Ascending aorta (tissue), 2 donors: ENCODE results near the gene INTU. TPM values are rescaled to one million over a fixed set of nuclear protein-coding genes. Genes with fewer than 3 reads are reported as not detected.
"Not testable (repeated sequence)": the region's sequence is repeated elsewhere in the genome, so short reads cannot be mapped to it uniquely, and the experiment has no call there.

Experiments used
- DNase-seq, 2 donors: peaks; one replicate each; pipeline ENCODE4 v3.0.0-alpha.2; 2019; ENCODE audit warnings: low spot score in 2 of 2
- H3K27ac ChIP-seq, 2 donors: fragments of 200-600 bp; sonication (generic); one replicate each; pipeline ENCODE4 v1.5.1; 2016 to 2017; ENCODE audit warnings: mild to moderate bottlenecking in 1 of 2
- H3K27me3 ChIP-seq: fragments of 200-600 bp; sonication (generic); one replicate; pipeline ENCODE4 v1.5.1; 2017
- H3K36me3 ChIP-seq, 2 donors: fragments of 200-600 bp; sonication (generic); one replicate each; pipeline ENCODE4 v1.5.1; 2016
- H3K4me1 ChIP-seq, 2 donors: fragments of 200-600 bp; sonication (generic); one replicate each; pipeline ENCODE4 v1.5.1; 2016 to 2017; ENCODE audit warnings: mild to moderate bottlenecking in 1 of 2
- H3K4me3 ChIP-seq, 2 donors: fragments of 200-600 bp; sonication (generic); one replicate each; pipeline ENCODE4 v1.5.1; 2016 to 2017; ENCODE audit warnings: mild to moderate bottlenecking in 1 of 2
- H3K9me3 ChIP-seq, 2 donors: fragments of 200-600 bp; sonication (generic); one replicate each; pipeline ENCODE4 v1.5.1; 2016
- intact Hi-C: fragments of 100-400 bp; cut with DNase I; formaldehyde crosslinking; loops from one replicate; pipeline ENCODE4 v1.15.1; 2023
- total RNA-seq: library from RNA; depleted of rRNA; stranded (reverse); fragments of >200 nt; gene quantifications from one replicate; pipeline ENCODE4 v1.1.0, GENCODE V29; 2016
- TF ChIP-seq, protein P1 (sequence below), 3 experiments: fragments of 200-600 bp in 2 of 3; fragments of 450-650 bp in 1 of 3; sonication (generic) in 2 of 3; IDR thresholded peaks; one replicate each; pipeline ENCODE4 v1.5.1; 2016 to 2019; ENCODE audit warnings: antibody characterized with exemption in 3 of 3, mild to moderate bottlenecking in 1 of 3, moderate library complexity in 1 of 3

INTU gene
- total RNA-seq = 3.1 TPM

DNA sequence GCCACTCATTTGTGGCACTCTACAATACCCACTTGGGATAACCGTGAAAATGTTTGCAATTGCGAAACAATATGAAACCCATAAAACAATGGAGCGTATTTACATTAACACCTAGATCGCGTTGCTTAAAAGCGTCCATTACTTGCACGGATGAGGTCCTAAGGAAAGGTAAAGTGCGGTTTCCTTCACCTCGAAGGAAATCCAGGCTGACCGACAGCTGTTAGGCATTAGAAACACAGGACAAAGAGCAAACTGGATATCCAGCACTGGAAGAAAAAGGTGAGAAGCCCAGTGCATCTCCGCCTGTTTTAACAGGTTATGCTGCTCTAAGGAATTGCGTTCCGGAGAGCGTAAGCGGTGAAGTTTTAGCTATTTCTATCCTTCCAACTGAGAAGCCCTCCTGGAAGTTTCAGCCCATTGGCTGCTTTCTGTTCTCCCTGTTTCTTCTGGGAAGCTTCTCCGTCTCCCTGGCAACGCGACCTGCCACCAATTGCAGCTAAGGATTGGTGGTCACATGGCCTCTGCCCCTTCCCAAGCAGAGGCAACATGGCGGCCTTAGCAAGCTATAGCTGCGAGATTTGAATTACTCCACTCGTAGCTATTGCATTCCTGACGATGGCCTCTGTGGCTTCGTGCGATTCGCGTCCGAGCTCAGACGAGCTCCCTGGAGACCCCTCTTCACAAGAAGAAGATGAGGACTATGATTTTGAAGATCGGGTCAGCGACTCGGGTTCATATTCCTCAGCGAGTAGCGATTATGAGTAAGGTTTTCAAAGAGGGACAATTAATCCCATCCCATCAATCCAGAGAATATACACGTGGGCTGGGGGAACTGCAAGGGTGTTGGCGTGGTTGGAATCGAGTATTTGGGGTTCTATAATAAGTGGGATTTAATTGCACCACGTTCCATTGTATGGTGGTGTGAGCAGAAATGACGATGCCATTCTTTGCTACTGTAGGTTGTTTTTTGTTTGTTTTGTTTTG lies at the start of gene INTU:
INTU (plus strand) TSS at position 538 of the 984 bp plus-strand sequence; CDS start at position 616, 78 bp downstream.
- peak; percentile 87 to 97 for DNase-seq
- no peaks in the 10 kb centered on the region for H3K9me3 ChIP-seq
- H3K36me3 ChIP-seq = no peaks in the 10 kb centered on the region
- no peaks in the 10 kb centered on the region for H3K27me3 ChIP-seq
- H3K4me3 ChIP-seq = peak within 1 kb of the TSS; percentile 60 to 79
- TF ChIP-seq, protein P1, sequence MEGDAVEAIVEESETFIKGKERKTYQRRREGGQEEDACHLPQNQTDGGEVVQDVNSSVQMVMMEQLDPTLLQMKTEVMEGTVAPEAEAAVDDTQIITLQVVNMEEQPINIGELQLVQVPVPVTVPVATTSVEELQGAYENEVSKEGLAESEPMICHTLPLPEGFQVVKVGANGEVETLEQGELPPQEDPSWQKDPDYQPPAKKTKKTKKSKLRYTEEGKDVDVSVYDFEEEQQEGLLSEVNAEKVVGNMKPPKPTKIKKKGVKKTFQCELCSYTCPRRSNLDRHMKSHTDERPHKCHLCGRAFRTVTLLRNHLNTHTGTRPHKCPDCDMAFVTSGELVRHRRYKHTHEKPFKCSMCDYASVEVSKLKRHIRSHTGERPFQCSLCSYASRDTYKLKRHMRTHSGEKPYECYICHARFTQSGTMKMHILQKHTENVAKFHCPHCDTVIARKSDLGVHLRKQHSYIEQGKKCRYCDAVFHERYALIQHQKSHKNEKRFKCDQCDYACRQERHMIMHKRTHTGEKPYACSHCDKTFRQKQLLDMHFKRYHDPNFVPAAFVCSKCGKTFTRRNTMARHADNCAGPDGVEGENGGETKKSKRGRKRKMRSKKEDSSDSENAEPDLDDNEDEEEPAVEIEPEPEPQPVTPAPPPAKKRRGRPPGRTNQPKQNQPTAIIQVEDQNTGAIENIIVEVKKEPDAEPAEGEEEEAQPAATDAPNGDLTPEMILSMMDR (IDR thresholded peaks at IDR 0.05) = no peak
- intact Hi-C loops = loop anchor here (2.0 to 10.0 kb wide), 4 partner anchors 150 to 432 kb away; partner anchors contain the start of genes ABHD18, HSPA4L, LARP1B and MFSD8
- H3K4me1 ChIP-seq = peaks cover 0 to 3% of the 10 kb centered on the region in 2 donors
- peak within 1 kb of the TSS; percentile 29 to 46 for H3K27ac ChIP-seq

DNA sequence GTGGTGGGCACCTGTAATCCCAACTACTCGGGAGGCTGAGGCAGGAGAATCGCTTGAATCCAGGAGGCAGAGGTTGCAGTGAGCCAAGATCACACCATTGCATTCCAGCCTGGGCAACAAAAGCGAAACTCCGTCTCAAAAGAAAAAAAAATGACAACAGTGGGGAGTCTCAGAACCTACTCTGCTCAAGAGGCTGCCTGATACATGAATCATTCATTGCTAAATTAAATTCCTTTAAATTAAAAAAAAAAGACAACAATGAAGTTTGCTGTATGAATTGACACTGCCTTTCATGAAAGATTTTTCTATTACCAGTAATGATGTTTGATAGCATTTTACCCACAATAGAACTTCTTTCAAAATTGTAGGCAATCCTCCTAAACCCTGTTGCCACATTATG lies 46.3 kb upstream of the INTU start:
- DNase-seq, H3K27ac ChIP-seq, H3K27me3 ChIP-seq, H3K36me3 ChIP-seq, H3K4me3 ChIP-seq, intact Hi-C loops, H3K4me1 ChIP-seq, H3K9me3 ChIP-seq: not testable (repeated sequence)

DNA sequence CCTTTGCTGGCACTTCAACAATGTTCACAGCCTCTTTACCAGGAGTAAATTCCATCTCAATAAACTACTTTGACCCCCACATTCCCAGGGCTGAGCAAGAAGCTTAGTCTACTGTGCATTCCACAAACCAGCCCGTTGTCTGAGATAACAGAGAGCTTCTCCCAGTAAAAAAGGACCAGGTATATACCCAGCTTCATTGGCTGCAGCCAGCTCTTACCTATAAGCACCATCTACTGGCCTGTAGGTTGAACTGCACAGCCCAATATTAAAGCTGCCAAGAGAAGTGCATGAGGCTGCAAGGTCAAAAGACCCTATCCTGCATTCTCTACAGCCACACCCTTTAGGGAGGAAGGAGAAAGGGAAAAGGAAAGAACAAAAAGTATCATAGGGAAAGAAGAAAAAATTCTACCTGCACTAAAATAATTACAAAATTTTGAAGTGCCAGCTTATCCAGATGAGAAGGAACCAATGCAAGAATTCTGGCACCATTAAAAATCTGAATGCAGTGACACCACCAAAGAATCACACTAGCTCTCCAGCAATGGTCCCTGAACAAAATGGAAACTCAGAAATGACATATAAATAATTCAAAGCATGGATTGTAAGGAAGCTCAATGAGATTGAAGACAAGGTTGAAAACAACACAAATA lies 45.7 kb upstream of the INTU start:
- no peak for DNase-seq
- intact Hi-C loops = no loop called here
- Histone ChIP-seq H3K27ac (no peak overlapping the region), H3K36me3 (no peaks in the 10 kb centered on the region), H3K27me3 (no peaks in the 10 kb centered on the region), H3K4me1 (no peaks in the 10 kb centered on the region), H3K4me3 (no peak overlapping the region), H3K9me3 (no peaks in the 10 kb centered on the region)
- TF ChIP-seq, protein P1 (IDR thresholded peaks at IDR 0.05) = peak in 2 of 3 experiments; percentile 25 to 46

DNA sequence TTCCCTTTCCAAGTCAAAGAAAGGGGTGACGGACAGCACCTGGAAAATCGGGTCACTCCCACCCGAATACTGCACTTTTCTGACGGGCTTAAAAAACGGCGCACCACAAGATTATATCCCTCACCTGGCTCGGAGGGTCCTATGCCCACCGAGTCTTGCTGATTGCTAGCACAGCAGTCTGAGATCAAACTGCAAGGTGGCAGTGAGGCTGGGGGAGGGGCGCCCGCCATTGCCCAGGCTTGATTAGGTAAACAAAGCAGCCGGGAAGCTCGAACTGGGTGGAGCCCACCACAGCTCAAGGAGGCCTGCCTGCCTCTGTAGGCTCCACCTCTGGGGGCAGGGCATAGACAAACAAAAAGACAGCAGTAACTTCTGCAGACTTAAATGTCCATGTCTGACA lies 43.6 kb upstream of the INTU start:
- intact Hi-C loops, H3K27me3 ChIP-seq, H3K4me3 ChIP-seq, H3K27ac ChIP-seq, H3K4me1 ChIP-seq, H3K36me3 ChIP-seq, H3K9me3 ChIP-seq, DNase-seq: not testable (repeated sequence)

DNA sequence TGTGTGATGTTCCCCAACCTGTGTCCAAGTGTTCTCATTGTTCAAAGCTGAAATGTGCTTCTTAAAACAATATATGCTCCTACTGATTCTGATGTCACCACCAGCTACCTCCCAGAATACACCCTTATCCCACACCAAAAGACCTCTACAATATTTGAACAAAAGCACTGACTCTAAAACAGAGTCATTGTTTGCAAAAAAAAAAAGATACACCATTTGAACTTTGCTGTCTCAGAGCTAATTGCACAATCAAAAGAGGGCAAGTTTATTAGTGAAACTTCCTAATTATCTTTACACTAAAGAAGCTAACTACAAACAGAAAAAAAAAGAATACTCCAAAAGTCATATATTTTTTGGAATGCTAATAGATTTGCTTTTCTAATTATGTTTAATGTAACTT lies 34.1 kb upstream of the INTU start:
- no peak for DNase-seq
- Histone ChIP-seq H3K4me3 (no peak overlapping the region), H3K4me1 (no peaks in the 10 kb centered on the region), H3K27ac (no peak overlapping the region), H3K27me3 (no peaks in the 10 kb centered on the region), H3K36me3 (no peaks in the 10 kb centered on the region), H3K9me3 (no peaks in the 10 kb centered on the region)
- intact Hi-C loops = no loop called here
- TF ChIP-seq, protein P1 (IDR thresholded peaks at IDR 0.05) = no peak

DNA sequence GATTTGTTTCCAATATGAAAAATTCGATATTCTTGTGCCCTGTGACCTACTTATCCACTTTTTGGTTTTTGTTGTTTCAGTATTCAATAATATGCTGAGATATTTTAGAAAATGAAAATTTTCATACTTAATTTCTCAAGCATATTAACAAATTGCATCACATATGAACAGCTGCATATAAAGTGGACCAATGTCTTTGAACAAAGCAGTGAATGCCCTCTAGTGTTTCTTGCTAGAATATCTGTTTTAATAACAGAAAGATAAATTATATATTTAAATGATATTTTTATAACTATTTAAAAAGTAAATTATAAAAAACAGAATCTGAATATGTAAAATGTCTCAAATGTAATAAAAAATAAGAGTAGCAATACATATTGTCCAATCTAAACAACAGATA lies 31.7 kb upstream of the INTU start:
- H3K9me3 ChIP-seq = no peaks in the 10 kb centered on the region
- intact Hi-C loops = no loop called here
- no peak overlapping the region for H3K4me3 ChIP-seq
- no peak overlapping the region for H3K27ac ChIP-seq
- no peak for DNase-seq
- no peaks in the 10 kb centered on the region for H3K4me1 ChIP-seq
- no peaks in the 10 kb centered on the region for H3K27me3 ChIP-seq
- TF ChIP-seq, protein P1 (IDR thresholded peaks at IDR 0.05) = no peak
- no peaks in the 10 kb centered on the region for H3K36me3 ChIP-seq
